ENCODE measurements around the gene OBSCN. TPM values are rescaled to one million over a fixed set of nuclear protein-coding genes. Genes with fewer than 3 reads are reported as not detected.

Gene OBSCN
- total RNA-seq, 1 donor from 2014 or later, result 316 TPM

DNA sequence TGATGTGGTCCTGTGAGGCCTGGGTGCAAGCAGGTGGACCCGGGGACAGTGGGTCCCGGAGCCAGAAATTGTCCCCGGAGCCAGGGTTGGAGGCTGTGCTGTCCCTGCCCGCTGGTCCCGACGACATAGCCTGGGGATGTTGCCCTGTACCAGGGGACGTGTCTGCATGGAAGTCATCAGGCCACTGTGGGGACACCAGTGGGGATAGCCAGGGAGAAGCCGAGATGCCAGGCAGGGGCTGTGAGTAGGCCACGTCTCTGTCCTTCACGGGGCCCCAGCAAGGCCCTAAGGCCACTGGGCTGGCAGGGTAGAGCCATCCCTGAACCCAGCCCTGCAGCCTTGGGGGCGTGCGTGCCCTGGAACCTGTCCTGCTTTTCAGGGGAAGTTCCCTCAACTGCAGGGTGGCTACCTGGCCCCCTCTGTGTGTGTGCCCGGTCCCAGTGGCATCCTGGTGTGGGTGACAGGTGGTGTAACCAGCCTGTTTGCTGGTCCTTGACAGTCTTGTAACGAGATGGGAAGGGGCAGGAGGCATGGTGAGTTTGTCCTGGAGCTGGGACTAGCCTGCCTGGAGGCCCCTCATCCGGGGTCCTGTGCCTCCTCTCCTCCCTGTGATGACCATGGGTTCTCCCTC lies 73.2 kb downstream of the OBSCN start:
- Histone ChIP-seq H3K4me1 (peaks cover 7% of the 10 kb centered on the region), H3K4me3 (no peak overlapping the region), H3K27ac (replicated peaks) (no peak overlapping the region), H3K36me3 (peaks cover 92% of the 10 kb centered on the region), H3K27me3 (ENCODE audit: low read depth) (no peaks in the 10 kb centered on the region), H3K9me3 (replicated peaks) (no peaks in the 10 kb centered on the region)
- no peak for DNase-seq
- intact Hi-C loops (cut with micrococcal nuclease), result no loop called here
- TF ChIP-seq CTCF (IDR thresholded peaks at IDR 0.05; ENCODE audit: borderline replicate concordance), result no peak

DNA sequence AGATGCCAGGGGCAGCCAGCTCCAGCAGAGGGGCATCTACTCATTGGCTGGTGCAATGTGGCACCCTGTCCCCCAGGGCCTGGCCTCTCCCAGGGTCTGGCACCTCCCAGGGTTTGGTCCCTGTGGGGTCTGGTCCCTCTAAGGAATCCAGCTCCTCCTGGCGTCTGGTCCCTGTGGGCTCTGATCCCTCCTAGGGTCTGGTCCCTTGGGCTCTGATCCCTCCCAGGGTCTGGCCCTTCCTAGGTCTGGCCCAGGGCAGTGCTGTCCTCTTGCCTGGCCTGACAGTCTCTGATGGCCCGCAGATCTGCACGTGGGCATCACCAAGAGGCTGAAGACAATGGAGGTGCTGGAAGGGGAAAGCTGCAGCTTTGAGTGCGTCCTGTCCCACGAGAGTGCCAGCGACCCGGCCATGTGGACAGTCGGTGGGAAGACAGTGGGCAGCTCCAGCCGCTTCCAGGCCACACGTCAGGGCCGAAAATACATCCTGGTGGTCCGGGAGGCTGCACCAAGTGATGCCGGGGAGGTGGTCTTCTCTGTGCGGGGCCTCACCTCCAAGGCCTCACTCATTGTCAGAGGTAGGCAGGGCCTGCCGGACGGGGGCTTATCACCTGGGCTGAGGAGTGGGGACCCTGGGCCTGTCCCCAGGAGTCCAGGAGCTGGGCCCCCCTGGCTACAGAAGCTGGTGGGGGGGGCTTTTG lies 73.9 kb downstream of the OBSCN start:
- Histone ChIP-seq H3K4me3 (no peak overlapping the region), H3K27me3 (ENCODE audit: low read depth) (no peaks in the 10 kb centered on the region), H3K27ac (replicated peaks) (peak overlapping the region; percentile 12), H3K9me3 (replicated peaks) (no peaks in the 10 kb centered on the region), H3K4me1 (no peaks in the 10 kb centered on the region), H3K36me3 (peaks cover 92% of the 10 kb centered on the region)
- TF ChIP-seq CTCF (IDR thresholded peaks at IDR 0.05; ENCODE audit: borderline replicate concordance), result no peak
- intact Hi-C loops (cut with micrococcal nuclease), result no loop called here
- DNase-seq, result no peak

DNA sequence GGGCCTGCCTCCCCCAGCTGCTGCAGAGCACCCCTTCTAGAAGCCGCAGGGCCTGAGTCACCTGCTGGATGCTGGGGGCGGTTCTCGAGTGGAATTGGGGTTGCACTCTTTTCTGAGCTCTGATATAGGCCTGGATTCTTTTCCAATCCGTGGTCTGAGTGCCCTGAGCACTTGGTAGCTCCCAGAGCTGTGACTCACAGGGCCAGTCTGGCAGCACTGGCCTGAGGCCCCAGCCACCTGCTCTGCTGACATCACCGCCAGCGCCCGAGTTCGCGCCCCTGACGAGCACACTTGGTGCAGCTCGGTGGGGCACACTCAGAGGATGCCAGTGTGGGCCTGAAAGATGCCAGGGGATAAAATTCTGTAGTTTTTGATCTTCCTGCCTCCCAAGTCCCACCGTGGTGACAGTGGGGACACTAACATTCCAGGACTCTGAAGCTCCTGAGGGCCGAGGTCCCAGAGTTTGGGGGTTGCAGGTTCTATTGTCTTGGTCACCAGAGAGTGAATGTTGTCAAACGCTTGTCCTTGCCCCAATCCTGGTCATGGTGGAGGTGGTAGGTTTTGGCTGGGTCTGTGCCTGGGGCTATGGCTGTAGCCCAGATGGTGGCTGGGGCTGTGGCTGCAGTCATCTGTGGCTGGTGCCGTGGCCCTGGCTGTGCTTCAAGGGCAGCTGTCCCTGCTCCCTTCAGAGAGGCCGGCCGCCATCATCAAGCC lies 74.6 kb downstream of the OBSCN start:
- Histone ChIP-seq H3K27me3 (ENCODE audit: low read depth) (no peaks in the 10 kb centered on the region), H3K27ac (replicated peaks) (peak overlapping the region; percentile 12), H3K4me1 (no peaks in the 10 kb centered on the region), H3K36me3 (peaks cover 92% of the 10 kb centered on the region), H3K4me3 (no peak overlapping the region), H3K9me3 (replicated peaks) (no peaks in the 10 kb centered on the region)
- TF ChIP-seq CTCF (IDR thresholded peaks at IDR 0.05; ENCODE audit: borderline replicate concordance), result no peak
- no peak for DNase-seq
- intact Hi-C loops (cut with micrococcal nuclease), result no loop called here

DNA sequence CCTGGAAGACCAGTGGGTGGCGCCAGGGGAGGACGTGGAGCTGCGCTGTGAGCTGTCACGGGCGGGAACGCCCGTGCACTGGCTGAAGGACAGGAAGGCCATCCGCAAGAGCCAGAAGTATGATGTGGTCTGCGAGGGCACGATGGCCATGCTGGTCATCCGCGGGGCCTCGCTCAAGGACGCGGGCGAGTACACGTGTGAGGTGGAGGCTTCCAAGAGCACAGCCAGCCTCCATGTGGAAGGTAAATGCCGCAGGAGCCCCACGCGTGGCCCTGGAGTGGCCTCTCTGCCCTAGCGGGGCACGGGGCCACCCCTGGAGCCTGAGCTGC lies 75.2 kb downstream of the OBSCN start:
- TF ChIP-seq CTCF (IDR thresholded peaks at IDR 0.05; ENCODE audit: borderline replicate concordance), result no peak
- H3K9me3 ChIP-seq (replicated peaks), result no peaks in the 10 kb centered on the region
- peaks cover 97% of the 10 kb centered on the region for H3K36me3 ChIP-seq
- H3K4me1 ChIP-seq, result no peaks in the 10 kb centered on the region
- H3K4me3 ChIP-seq, result no peak overlapping the region
- DNase-seq, result peak; percentile 13
- peak overlapping the region; percentile 12 for H3K27ac ChIP-seq (replicated peaks)
- intact Hi-C loops (cut with micrococcal nuclease), result no loop called here
- no peaks in the 10 kb centered on the region for H3K27me3 ChIP-seq (ENCODE audit: low read depth)

DNA sequence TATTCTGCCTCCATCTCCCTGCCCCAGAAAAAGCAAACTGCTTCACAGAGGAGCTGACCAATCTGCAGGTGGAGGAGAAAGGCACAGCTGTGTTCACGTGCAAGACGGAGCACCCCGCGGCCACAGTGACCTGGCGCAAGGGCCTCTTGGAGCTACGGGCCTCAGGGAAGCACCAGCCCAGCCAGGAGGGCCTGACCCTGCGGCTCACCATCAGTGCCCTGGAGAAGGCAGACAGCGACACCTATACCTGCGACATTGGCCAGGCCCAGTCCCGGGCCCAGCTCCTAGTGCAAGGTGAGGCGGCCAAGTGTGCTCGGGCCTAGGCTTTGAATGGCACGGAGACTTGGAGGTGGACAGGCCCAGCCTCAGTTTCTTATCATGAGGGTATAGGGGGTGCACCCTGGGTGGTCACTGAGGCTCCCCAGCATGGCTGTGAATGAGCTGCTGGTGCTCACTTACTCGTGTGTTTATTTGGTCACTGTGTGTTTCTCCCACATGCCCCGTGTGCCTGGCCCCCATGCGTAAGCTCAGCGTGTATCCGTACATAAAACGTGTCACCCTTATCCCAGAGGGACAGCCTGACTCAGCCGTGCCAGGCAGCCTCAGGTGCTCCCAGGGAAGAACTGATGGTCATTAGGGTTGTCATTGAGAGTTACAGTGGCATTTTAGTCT lies 75.8 kb downstream of the OBSCN start:
- Histone ChIP-seq H3K36me3 (peaks cover 99% of the 10 kb centered on the region), H3K27me3 (ENCODE audit: low read depth) (no peaks in the 10 kb centered on the region), H3K4me1 (no peaks in the 10 kb centered on the region), H3K9me3 (replicated peaks) (no peaks in the 10 kb centered on the region), H3K27ac (replicated peaks) (peak overlapping the region; percentile 12), H3K4me3 (no peak overlapping the region)
- no peak for TF ChIP-seq CTCF (IDR thresholded peaks at IDR 0.05; ENCODE audit: borderline replicate concordance)
- DNase-seq, result peak; percentile 13
- intact Hi-C loops (cut with micrococcal nuclease), result no loop called here

Data from left ventricle myocardium inferior (tissue), 1 donor.